Measurements from ENCODE around the gene HORMAD2. TPM values are rescaled to one million over a fixed set of nuclear protein-coding genes. Genes with fewer than 3 reads are reported as not detected.
A peak's percentile ranks its signal among the peaks of the same experiment; 100 is the strongest.

Gene HORMAD2, protein sequence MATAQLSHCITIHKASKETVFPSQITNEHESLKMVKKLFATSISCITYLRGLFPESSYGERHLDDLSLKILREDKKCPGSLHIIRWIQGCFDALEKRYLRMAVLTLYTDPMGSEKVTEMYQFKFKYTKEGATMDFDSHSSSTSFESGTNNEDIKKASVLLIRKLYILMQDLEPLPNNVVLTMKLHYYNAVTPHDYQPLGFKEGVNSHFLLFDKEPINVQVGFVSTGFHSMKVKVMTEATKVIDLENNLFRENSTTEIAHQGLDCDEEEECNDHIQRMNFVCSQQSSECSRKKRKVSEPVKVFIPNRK
- polyA plus RNA-seq (ENCODE audit: insufficient read length in 4 of 4) = not detected

GRCh38 chr22:30079952-30080533, at the start of gene HORMAD2:
Gene HORMAD2 (plus strand): TSS chr22:30080464. CDS start chr22:30093953, 13,489 bp downstream.
- peak in 3 of 4 donors; percentile 14 to 48 (median 25) for DNase-seq (ENCODE audit: low read depth in 4 of 4, low spot score in 3 of 4)

GRCh38 chr22:30031328-30031727, 48.9 kb upstream of the HORMAD2 start:
- no peak for DNase-seq (ENCODE audit: low read depth in 4 of 4, low spot score in 3 of 4)

DNA sequence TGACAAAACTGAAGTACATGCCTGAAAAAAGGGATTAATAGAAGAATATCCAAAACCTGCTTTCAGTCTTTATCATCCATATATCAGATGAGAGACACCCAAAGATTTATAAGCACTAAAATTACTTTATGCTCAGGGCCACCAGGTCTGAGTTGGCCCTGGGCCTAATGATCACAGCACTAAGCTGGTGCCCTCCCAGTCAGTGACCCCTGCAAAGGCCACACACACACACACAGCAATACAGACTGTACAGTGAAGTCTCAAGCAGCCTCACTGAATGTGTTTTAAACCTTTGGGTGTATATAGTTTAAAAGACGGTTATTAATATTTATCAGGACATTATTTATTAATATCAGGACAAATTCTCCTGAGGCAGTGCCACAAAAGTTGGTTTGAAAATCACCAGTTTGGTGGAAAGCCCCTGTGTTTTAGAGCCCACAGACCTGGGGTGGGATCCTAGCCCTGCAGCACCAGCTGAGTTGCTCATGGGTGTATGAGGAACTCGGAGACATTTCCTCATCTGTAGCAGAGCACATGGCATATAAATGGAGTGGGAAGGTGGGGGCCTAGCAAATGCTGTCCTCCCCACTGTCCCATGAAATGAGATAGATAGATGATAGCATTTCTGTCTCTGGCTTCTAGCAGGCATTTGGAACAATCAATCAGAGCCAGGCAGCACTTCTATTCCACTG, 48.4 kb upstream of the HORMAD2 start:
- DNase-seq (ENCODE audit: low read depth in 4 of 4, low spot score in 3 of 4) = no peak

- DNase-seq (ENCODE audit: low read depth in 4 of 4, low spot score in 3 of 4) = no peak
Measured at GRCh38 chr22:30033137-30033536, 47.1 kb upstream of the HORMAD2 start.

DNA sequence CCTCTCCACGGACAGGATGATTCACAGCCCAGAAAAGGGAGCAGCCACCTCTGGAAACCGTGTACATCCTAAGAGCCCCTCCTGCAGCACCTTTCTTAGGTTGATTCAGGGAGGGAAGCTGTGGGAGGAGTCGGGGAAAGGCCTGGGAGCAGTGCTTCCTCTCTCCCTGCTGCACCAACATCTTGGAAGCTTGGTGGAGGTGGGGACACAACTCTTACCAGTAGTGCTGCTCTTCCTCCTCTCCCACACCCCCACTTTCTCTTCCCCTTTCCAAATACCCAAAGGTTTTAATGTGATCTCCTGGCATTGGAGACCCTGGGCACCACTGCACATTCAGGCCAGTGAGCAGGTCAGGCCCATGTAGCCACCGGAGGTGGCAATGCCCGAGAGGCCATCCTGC, 46.4 kb upstream of the HORMAD2 start:
- no peak for DNase-seq (ENCODE audit: low read depth in 4 of 4, low spot score in 3 of 4)

DNA sequence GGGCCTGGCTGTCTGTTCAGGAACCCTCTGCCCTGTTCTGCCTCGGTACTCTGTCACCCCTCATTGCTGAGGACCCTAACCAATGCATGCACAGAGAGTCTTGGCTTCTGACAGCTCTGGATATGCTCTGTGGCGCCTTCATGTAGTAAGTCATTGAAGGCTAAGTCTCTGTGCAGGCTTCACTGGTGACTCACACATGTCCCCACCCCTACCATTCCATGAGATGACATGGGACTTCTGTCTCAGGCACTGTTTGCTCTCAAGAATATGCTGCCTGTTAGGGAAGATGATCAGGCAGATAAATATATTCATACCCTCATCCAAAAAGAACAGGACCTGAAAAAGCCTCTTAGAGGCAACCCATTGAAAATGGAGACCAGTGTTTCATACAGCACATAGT, 43.6 kb upstream of the HORMAD2 start:
- DNase-seq (ENCODE audit: low read depth in 4 of 4, low spot score in 3 of 4) = no peak

- no peak for DNase-seq (ENCODE audit: low read depth in 4 of 4, low spot score in 3 of 4)
Measured at GRCh38 chr22:30038219-30038618, 42.0 kb upstream of the HORMAD2 start.

GRCh38 chr22:30040499-30041260, 39.6 kb upstream of the HORMAD2 start:
- DNase-seq (ENCODE audit: low read depth in 4 of 4, low spot score in 3 of 4) = no peak

- no peak for DNase-seq (ENCODE audit: low read depth in 4 of 4, low spot score in 3 of 4)
Measured at GRCh38 chr22:30041475-30041874, 38.8 kb upstream of the HORMAD2 start.

- DNase-seq (ENCODE audit: low read depth in 4 of 4, low spot score in 3 of 4) = no peak
Measured at GRCh38 chr22:30041881-30042280, 38.4 kb upstream of the HORMAD2 start.

DNA sequence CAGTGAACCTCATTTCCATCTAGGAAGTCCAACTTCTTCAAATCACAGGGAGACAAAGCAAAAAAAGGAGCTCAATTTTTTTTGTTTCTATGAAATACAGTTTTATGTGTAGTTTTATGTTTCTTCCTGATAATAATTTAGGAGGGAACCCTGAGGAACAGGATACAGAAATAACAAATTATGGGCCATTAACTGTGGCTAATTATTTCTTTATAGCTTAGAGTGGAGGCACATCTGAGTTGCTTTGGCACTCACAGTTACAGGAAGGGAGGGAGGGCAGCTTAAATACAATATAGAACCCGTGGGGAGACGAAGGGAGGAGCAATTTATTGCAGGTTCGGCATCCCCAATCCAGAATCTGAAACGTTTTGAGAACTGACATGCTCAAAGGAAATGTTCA, 37.1 kb upstream of the HORMAD2 start:
- peak in 3 of 4 donors; percentile 12 to 24 (median 14) for DNase-seq (ENCODE audit: low read depth in 4 of 4, low spot score in 3 of 4)

- DNase-seq (ENCODE audit: low read depth in 4 of 4, low spot score in 3 of 4) = no peak
Measured at GRCh38 chr22:30044369-30044768, 35.9 kb upstream of the HORMAD2 start.

GRCh38 chr22:30044881-30045493, 35.3 kb upstream of the HORMAD2 start:
- no peak for DNase-seq (ENCODE audit: low read depth in 4 of 4, low spot score in 3 of 4)

- no peak for DNase-seq (ENCODE audit: low read depth in 4 of 4, low spot score in 3 of 4)
Measured at GRCh38 chr22:30045494-30045887, 34.8 kb upstream of the HORMAD2 start.

- DNase-seq (ENCODE audit: low read depth in 4 of 4, low spot score in 3 of 4) = no peak
Measured at GRCh38 chr22:30045901-30046715, 34.2 kb upstream of the HORMAD2 start.

DNA sequence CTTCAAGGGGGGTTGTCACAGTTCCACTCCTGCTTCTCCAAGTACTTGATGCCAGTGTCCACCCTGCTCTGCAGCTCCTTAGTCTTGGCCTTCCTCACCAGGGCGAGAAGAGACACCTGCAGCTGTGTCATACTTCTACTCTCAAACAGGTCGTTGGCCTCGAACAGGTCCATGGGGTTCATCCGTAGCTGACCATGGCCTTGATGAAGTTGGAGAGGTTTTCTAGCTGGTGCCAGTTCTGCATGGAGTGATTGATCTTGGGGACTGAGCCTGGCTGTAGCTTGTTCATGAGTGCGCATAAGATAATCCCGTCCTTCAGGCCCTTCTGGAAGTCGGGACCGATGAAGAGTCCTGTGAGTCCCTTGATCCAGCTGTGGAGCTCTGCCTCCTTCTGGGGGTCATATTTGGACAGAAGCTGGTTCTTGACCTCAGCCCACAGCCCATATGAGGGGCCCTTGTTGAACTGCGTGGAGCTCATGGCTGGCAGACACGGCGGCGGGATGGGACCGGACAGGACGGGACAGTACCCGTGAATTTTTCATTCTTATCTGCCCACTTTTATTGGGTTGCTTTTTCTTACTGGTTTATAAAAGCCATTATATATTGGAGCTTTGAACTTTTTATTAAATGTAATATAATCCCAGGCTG, 33.4 kb upstream of the HORMAD2 start:
- DNase-seq (ENCODE audit: low read depth in 4 of 4, low spot score in 3 of 4) = no peak

GRCh38 chr22:30047364-30047738, 32.9 kb upstream of the HORMAD2 start:
- no peak for DNase-seq (ENCODE audit: low read depth in 4 of 4, low spot score in 3 of 4)

- no peak for DNase-seq (ENCODE audit: low read depth in 4 of 4, low spot score in 3 of 4)
Measured at GRCh38 chr22:30048681-30049080, 31.6 kb upstream of the HORMAD2 start.

- no peak for DNase-seq (ENCODE audit: low read depth in 4 of 4, low spot score in 3 of 4)
Measured at GRCh38 chr22:30054067-30054763, 26.0 kb upstream of the HORMAD2 start.

Measured in left renal pelvis (tissue), 4 donors.